Measurements from ENCODE around the gene M6PR. TPM values are rescaled to one million over a fixed set of nuclear protein-coding genes. Genes with fewer than 3 reads are reported as not detected.

Gene M6PR
- total and polyA plus RNA-seq, 2 of the 13 experiments (the other 11 are each of a cell fraction or from before 2014, with no cell fraction given), result 98.2 to 127 TPM

- no peak for TF ChIP-seq IRX3 (CRISPR knock-in tag; IDR thresholded peaks at IDR 0.05; ENCODE audit: borderline replicate concordance, low read depth)
- no peak for TF ChIP-seq ZFAT (CRISPR knock-in tag; conservative IDR thresholded peaks at IDR 0.05)
Observed at GRCh38 chr12:8960176-8960575, 10.7 kb upstream of the M6PR start (continued).

- no peaks in the 10 kb centered on the region for H4K20me1 ChIP-seq (ENCODE audit: insufficient read depth, low read length)
- no peak overlapping the region for H3K4me3 ChIP-seq (replicated peaks in 1 of 3; ENCODE audit: insufficient read depth in 1 of 3, low read depth in 2 of 3, low read length in 3 of 3)
- H3K4me2 ChIP-seq (ENCODE audit: low read depth, low read length), result no peak overlapping the region
- no peaks in the 10 kb centered on the region for H3K36me3 ChIP-seq (replicated peaks in 1 of 2; ENCODE audit: control insufficient read depth in 1 of 2, insufficient read depth in 2 of 2, low read length in 2 of 2)
- no peak overlapping the region for H3K9ac ChIP-seq (ENCODE audit: insufficient read depth, low read depth, low read length)
- no peak overlapping the region for H3K27ac ChIP-seq (ENCODE audit: extremely low read length, insufficient read depth, low read length)
- TF ChIP-seq HCFC1 (IDR thresholded peaks at IDR 0.05; ENCODE audit: low read depth, low read length), result no peak
- no peak for TF ChIP-seq ZNF33A (CRISPR knock-in tag; IDR thresholded peaks at IDR 0.05; ENCODE audit: borderline replicate concordance)
- no peak for TF ChIP-seq EEA1 (CRISPR knock-in tag; IDR thresholded peaks at IDR 0.05; ENCODE audit: borderline replicate concordance)
- TF ChIP-seq THYN1 (CRISPR knock-in tag; IDR thresholded peaks at IDR 0.05; ENCODE audit: borderline replicate concordance, low read depth), result no peak
- no peak for TF ChIP-seq ZBTB4 (CRISPR knock-in tag; IDR thresholded peaks at IDR 0.05; ENCODE audit: borderline replicate concordance)
- no peak for TF ChIP-seq ZNF260 (CRISPR knock-in tag; IDR thresholded peaks at IDR 0.05; ENCODE audit: borderline replicate concordance, low read depth)
- no peak for TF ChIP-seq GZF1 (CRISPR knock-in tag; IDR thresholded peaks at IDR 0.05)
- no peak for TF ChIP-seq NR3C1 (CRISPR knock-in tag; IDR thresholded peaks at IDR 0.05)
- peaks cover 8% of the 10 kb centered on the region for H3K4me1 ChIP-seq (ENCODE audit: insufficient read depth, low read length)
- BruUV-seq (replicated peaks), result no TSS peak
- WGBS (ENCODE audit: low lambda C conversion rate), result 67% methylated on average over 2 of the region's 2 CpGs
- CTCF ChIA-PET (ENCODE audit: low intra/inter-chr PET ratio, low total read pairs), result no interaction called here
- no peaks in the 10 kb centered on the region; the same call in 1 of the 2 replicates for H3K9me3 ChIP-seq (ENCODE audit: low read length)
- FAIRE-seq (no peak), ATAC-seq (no peak), DNase-seq (ENCODE audit: low spot score) (no peak)
- intact Hi-C loops (cut with micrococcal nuclease; ENCODE audit: unreplicated experiment), result no loop called here
- H2AFZ ChIP-seq (ENCODE audit: low read length), result no peak overlapping the region
- in situ Hi-C loops (cut with HindIII; ENCODE audit: extremely low pct_ligation_motif_present, low pct_unique_long_range_greater_than_20kb), result no loop called here
- H3K27me3 ChIP-seq (ENCODE audit: control insufficient read depth in 1 of 2, insufficient read depth in 2 of 2, low read length in 2 of 2), result no peaks in the 10 kb centered on the region
- POLR2A ChIA-PET, result interaction anchor here (2.1 kb wide), 1 partner anchor 8 kb away, joined by 6 read pairs; the partner anchor contains the start of gene M6PR
- H3K79me2 ChIP-seq (ENCODE audit: insufficient read depth, low read length), result no peaks in the 10 kb centered on the region
Observed at GRCh38 chr12:8958066-8958465, 8.6 kb upstream of the M6PR start.

Data from HepG2 (cell line).